GM12891 (cell line): ENCODE data around the gene C9orf72.

Experiments
- POLR2A ChIP-seq: IDR thresholded peaks from 2 replicates; pipeline ENCODE4 v1.6.1; 2011; ENCODE audit warnings: low read depth, low read length, control low read depth
- SPI1 ChIP-seq: IDR thresholded peaks from 2 replicates; pipeline ENCODE4 v1.6.1; 2011; ENCODE audit warnings: low read depth, low read length, control low read depth
- TAF1 ChIP-seq: IDR thresholded peaks from 2 replicates; pipeline ENCODE4 v1.6.1; 2011; ENCODE audit warnings: low read depth, low read length, control low read depth

DNA sequence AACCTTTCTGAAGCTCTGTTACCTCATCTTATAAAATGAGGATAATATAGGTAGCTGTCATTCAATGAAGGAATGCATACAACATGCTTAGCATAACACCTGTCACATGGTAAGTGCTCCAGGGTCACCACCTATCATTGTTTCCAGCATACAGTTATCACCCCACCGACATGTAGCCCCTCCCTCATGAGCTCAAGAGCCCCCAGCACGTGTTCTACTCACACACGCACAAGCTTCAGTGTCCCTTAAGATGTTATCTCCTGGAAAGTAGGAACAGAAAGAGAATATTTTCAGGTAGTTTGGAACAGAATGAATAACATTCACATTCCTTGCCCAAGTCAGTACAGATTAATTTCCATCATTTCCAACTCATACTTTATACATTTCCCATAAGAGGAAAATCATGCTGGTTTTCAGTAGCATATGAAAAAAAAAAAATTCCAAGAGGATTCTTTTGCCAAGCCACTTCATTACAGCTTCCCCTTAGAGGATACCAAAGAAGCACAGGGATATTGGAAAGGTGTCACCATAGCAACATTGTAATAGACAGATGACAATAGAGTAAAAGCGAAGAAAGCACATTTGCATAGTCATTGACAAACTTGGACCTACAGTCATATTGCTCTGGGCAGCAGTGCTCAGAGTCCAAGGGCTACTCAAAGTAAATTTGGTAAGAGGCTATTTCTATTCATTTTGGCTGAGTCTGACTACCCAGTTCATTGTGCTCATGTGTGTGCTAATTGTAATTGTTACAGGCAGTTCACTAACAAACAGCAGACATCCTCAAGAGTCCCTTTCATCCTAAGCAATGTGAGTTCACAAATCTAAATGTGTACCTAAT lies 42.1 kb downstream of the C9orf72 start:
- TF ChIP-seq SPI1: no peak
- TF ChIP-seq POLR2A: no peak
- no peak for TF ChIP-seq TAF1
